ENCODE results near the gene LOXL1. TPM values are rescaled to one million over a fixed set of nuclear protein-coding genes. Genes with fewer than 3 reads are reported as not detected.

LOXL1 gene
- total and polyA plus RNA-seq, 2 donors (not counting 1 experiment from before 2014, with no cell fraction given) = 0.21 to 0.49 TPM

GRCh38 chr15:73990250-73991005, 64.2 kb downstream of the LOXL1 start:
- POLR2A ChIA-PET = interaction anchor here (0.5 kb wide), 1 partner anchor 16 kb away, joined by 6 read pairs; no protein-coding TSS in a partner anchor
- no peak overlapping the region for H3K27ac ChIP-seq (ENCODE audit: low read length in 2 of 2)

More at GRCh38 chr15:73990250-73991005, 64.2 kb downstream of the LOXL1 start:
- Histone ChIP-seq H3K4me3 (ENCODE audit: control extremely low read depth in 1 of 5, extremely low read depth in 1 of 5, insufficient read depth in 1 of 5, low read depth in 2 of 5, low read length in 4 of 5) (no peak overlapping the region), H3K4me1 (ENCODE audit: control insufficient read depth in 2 of 2, insufficient read depth in 2 of 2, low read length in 2 of 2) (peaks cover 33 to 52% of the 10 kb centered on the region in 2 donors), H3K9me3 (ENCODE audit: control extremely low read depth in 1 of 3, control insufficient read depth in 2 of 3, insufficient read depth in 1 of 3, low read length in 2 of 3) (no peaks in the 10 kb centered on the region), H2AFZ (ENCODE audit: insufficient read depth, low read depth, low read length, poor library complexity, severe bottlenecking) (no peak overlapping the region), H3K36me3 (replicated peaks in 1 of 2; ENCODE audit: control extremely low read depth in 1 of 2, control insufficient read depth in 1 of 2, extremely low read depth in 1 of 2, insufficient read depth in 2 of 2, low read length in 1 of 2) (no peaks in the 10 kb centered on the region), H3K4me2 (replicated peaks; ENCODE audit: low read depth, low read length, poor library complexity, severe bottlenecking) (no peak overlapping the region), H3K79me2 (ENCODE audit: control insufficient read depth, insufficient read depth, low read length) (peaks cover 38% of the 10 kb centered on the region), H4K20me1 (ENCODE audit: control insufficient read depth, insufficient read depth, low read length, poor library complexity, severe bottlenecking) (peaks cover 11% of the 10 kb centered on the region), H3K27me3 (replicated peaks in 1 of 4; ENCODE audit: control extremely low read depth in 1 of 4, control insufficient read depth in 3 of 4, insufficient read depth in 4 of 4, low read length in 3 of 4) (no peaks in the 10 kb centered on the region), H3K9ac (ENCODE audit: low read length) (no peak overlapping the region)
- DNase-seq = no peak
- WGBS (ENCODE audit: insufficient coverage) = 98% methylated on average over 8 of the region's 9 CpGs
- CTCF ChIA-PET = interaction anchor here (1.2 to 4.5 kb wide), 2 partner anchors 18 to 27 kb away, joined by 3 to 20 read pairs; no protein-coding TSS in a partner anchor
- intact Hi-C loops (cut with micrococcal nuclease) = loop anchor here (5.0 to 10.0 kb wide), 8 partner anchors 353 to 1912 kb away; partner anchors contain the start of genes ARID3B, FBXO22, MYO9A and SENP8
- Mint-ChIP-seq H3K27me3 (no peaks in the 10 kb centered on the region), H3K4me1 (peaks cover 55% of the 10 kb centered on the region), H3K27ac (peak overlapping the region; percentile 2), H3K9me3 (ENCODE audit: insufficient read depth) (no peaks in the 10 kb centered on the region), H3K4me3 (peak overlapping the region; percentile 49)
- TF ChIP-seq, protein P1, sequence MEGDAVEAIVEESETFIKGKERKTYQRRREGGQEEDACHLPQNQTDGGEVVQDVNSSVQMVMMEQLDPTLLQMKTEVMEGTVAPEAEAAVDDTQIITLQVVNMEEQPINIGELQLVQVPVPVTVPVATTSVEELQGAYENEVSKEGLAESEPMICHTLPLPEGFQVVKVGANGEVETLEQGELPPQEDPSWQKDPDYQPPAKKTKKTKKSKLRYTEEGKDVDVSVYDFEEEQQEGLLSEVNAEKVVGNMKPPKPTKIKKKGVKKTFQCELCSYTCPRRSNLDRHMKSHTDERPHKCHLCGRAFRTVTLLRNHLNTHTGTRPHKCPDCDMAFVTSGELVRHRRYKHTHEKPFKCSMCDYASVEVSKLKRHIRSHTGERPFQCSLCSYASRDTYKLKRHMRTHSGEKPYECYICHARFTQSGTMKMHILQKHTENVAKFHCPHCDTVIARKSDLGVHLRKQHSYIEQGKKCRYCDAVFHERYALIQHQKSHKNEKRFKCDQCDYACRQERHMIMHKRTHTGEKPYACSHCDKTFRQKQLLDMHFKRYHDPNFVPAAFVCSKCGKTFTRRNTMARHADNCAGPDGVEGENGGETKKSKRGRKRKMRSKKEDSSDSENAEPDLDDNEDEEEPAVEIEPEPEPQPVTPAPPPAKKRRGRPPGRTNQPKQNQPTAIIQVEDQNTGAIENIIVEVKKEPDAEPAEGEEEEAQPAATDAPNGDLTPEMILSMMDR (IDR thresholded peaks at IDR 0.05) = no peak
- no peak for TF ChIP-seq EZH2 (IDR thresholded peaks at IDR 0.05; ENCODE audit: borderline replicate concordance, insufficient read depth, low read depth, low read length, poor library complexity, severe bottlenecking)
- no peak for ATAC-seq (ENCODE audit: low read depth)

Measured in B cell (primary cell).